Cerebellar nuclear complex (tissue), 1 donor: ENCODE measurements around the gene MTAP.

Source experiments
- DNase-seq, 2 experiments: peaks; one replicate each; lab custom pipeline; 2025; lab: John Stamatoyannopoulos, UW

The MTAP gene

GRCh38 chr9:21802418-21803000 is at the start of gene MTAP:
Gene MTAP, plus strand, starts transcription at chr9:21802636. Its CDS starts 113 bp downstream, at chr9:21802749.
- DNase-seq = no peak

DNA sequence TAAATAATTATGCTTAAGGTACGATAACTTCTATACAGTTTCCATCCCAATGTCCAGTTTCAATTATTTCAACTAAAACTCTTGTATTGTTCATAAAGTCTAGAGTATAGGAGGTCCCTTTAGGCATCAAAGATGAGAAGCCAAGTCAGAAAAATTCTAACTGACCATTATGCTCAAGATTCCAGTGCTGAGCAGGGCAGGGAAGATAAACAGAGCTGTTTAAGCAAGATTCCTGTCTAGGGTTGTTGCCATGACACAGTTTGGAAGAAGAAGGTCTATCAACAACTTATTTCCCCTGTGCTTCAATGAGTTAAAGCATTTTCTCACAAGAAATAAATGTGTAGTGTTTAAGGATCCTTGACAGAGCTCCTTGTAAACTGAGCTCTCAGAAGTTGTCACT is 48.9 kb upstream of the MTAP start:
- DNase-seq = no peak

DNA sequence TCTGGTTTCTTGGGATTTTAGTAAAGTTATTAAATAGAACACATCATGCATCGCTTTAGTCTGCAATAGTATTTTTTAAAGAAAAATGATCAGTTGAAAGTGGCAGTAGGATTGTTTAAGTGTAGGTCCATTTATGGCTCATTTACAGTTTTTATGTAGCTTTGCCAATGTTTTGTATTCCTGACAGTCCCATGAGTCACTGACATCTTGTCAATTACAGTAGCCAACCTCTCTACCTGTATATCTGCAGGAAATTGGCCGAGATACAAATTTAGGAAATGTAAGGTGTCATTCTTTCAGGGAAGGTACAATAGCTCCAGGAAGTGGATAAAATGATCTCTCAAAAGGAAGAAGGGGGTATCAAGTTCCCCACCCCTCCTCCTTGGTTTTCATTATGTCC is 47.7 kb upstream of the MTAP start:
- DNase-seq = no peak

DNA sequence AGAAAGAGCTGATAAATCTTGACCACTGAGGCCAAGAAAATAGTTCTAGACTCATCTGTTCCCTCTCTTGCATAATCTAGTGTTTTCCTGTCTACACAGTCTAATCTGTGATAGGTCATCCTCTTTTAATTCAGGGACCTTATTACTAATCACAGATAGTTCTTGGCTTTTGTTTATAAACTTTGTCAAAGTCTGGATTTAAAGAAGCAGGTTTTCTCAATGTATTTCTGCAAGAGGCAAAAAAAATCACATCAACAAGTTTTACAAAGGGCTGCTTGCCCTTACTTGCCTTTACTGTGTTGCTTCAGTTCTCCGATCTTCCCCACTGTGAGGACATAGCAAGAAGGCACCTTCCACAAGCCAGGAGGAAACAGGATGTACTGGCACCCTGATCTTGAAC is 43.9 kb upstream of the MTAP start:
- DNase-seq = no peak

GRCh38 chr9:21761309-21761901 is 41.0 kb upstream of the MTAP start:
- no peak for DNase-seq

DNA sequence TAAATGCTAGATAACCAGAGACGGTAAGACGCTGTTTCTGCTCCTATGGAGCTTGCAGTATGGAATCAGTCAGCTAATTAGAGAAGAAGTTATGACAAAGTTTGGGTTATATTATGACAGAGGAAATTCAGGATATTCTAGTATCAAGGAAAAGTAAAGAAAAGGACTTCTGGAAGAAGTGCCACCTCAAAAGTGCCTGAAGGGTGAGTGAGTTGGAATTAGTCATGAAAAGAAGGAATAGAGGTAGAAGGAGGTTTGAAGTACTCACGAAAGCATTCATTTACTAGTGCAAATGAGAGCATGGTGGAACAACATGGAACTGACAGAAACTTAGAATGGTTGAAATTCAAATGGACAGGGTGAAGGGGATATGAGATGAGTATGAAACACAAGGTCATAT is 40.4 kb upstream of the MTAP start:
- DNase-seq = no peak

- DNase-seq = no peak
Observed at GRCh38 chr9:21764846-21765245, 37.6 kb upstream of the MTAP start.

DNA sequence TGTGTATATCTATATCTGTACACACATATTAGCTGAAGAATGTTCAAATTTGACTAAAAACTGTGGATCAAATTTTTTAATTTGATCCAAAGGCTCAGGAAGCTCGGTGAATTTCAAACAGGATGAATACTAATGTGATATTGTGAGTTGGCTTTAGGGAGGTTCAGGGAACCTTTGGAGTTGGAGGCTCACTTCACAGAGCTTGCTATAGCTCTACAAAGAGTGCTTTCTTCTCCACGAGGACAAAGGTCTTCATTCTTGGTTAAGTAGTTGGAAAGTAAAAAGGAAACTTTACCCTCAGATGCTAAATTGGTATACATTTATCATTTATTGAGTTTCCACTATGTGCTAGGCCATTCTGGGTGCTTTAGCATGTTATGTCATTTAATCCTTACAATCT is 36.3 kb upstream of the MTAP start:
- no peak for DNase-seq

GRCh38 chr9:21770871-21771560 is 31.4 kb upstream of the MTAP start:
- no peak for DNase-seq

DNA sequence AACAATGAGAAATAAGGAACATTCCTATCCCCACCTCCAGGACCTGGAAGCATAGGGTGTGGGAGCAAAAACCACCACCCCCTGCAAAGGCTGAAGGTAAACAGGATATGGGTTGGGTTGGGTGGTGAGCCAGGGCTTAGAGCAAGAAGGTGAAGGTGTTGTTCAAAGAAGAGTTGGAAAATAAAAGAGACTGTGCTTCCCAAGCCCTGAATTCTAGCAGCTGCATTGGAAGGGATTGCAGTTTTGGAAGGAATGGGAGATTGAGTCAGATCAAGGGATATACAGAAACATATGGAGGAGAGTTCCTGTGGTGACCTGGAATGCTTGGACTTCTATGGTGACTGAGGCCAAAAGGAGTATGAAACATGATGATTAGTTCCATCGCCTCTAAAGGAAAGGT is 24.7 kb upstream of the MTAP start:
- DNase-seq = no peak

DNA sequence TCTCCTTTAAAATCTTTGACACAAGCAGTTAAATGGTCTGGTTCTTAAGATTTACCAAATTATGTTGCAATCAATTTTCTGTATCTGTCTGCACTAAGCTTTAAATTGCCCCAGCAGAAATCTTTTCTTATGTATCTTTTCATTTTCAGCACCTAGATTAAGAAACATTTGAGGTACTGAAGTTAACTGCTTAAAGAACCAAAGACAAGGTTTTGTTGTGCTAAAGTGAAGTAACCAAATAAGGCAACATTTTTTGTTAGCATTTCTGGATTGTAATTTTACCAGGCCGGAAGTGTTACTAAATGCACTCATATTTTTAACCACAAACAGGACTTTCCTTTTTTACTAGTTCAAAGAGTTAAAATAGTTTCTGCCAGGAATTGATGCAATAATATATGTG is 24.1 kb upstream of the MTAP start:
- DNase-seq = no peak

DNA sequence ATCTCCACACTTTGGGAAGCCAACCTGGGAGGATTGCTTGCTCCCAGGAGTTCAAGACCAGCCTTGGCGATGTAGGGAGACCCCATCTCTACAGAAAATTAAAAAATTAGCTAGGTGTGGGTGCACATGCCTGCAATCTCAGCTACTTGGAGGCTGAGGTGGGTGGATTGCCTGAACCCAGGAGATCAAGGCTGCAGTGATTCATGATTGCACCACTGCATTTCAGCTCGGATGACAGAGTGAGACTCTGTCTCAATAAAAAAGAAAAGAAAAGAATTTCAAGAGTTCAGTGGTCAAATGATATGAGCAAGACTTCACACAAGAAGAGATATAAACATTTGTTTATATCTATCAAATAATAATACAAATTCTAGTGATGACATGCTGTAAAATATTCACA is 23.0 kb upstream of the MTAP start:
- DNase-seq = no peak

DNA sequence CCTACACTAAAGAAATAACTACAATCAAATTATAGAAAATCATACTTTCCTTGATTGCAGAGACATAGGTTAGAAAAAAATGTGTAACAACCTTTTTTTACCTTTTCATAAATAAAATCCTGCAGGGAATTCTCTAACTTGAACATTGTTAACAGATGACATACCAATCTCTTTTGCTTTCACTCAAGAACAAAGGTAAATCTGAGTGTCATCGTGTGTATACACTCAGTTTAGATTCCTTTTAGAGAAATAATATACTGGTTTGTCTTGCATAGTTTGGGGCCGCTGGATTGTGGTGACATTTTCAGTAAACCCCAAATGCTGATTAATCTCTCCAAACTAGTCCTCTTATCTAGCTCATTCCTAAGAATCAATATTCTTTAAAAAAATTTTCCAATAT is 20.8 kb upstream of the MTAP start:
- DNase-seq = no peak

DNA sequence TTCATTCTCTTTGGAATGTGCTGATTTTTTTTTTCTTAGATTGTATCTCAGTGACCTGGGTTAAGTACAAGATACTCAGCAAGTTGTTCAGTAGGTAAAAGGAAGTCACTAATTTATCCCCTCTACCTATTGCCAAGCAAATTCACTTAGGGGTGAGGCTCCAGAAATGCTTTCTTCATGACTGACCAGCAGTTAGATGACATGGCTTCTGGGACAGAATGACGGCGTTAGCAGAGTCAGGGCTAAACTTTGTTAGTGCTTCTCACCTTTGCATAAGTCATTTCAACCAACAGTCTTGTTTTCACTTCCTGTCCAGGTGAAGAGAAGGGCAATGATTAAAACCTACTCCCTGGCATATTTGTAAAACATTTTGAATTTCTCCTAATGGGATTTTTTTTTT is 20.2 kb upstream of the MTAP start:
- no peak for DNase-seq

GRCh38 chr9:21788752-21789151 is 13.7 kb upstream of the MTAP start:
- DNase-seq = no peak

GRCh38 chr9:21789541-21790037 is 12.8 kb upstream of the MTAP start:
- DNase-seq = no peak

DNA sequence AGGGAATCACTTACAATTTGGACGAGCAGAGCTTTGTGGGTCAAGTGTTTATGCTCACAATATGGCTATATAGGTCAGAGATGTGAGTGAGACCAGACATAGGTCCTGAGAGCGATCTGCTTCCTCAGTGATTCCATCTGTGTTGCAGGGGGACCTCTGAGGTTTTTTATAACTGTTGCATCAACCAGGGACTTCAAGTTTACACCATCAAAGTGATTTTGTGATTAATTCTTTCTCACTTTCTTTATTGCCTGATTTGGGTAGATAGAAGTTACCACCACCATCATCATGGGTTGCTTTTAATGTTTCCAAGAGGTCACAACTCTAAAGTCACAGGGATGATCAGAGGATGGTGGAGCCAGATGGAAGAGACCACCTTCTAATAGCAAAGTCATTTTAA is 7.0 kb upstream of the MTAP start:
- DNase-seq = no peak

GRCh38 chr9:21796768-21797167 is 5.7 kb upstream of the MTAP start:
- no peak for DNase-seq

DNA sequence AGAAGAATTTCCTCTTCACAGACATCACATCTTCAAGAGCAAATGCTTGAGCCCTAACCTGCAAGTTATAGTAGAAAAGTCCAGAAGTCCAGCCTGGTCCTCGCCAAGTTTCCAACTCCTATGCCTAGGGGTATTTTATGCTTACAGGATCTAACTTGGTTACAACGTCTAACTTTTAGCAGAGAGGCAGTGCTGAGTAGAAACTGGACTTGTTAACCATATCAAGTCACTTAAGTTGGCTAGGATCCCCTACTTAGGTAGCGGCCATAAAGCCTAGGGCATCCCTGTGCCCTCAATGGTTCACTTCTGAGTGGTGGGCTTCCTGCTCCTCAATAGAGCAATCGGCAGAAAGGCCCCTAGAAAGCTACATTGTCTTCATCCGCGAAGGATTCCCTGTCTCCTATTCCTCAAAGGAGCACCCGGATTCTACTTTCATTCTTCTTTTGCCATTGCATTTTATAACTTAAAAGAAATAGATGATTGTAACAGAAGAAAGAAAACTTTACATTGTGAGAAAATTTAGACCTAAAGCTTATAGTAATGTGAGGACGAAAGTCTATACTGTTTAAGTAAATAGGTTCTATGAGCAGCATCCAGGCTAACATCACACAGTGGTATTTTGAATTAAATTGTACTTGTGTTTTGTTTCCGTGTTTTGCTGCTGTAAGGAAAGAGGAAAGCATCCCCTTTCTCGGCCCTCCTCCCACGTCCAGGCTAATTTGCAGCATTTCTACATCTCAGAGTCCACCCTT is 1.3 kb upstream of the MTAP start:
- no peak for DNase-seq

GRCh38 chr9:21801683-21802417 is 586 bp upstream of the MTAP start:
- DNase-seq = no peak

DNA sequence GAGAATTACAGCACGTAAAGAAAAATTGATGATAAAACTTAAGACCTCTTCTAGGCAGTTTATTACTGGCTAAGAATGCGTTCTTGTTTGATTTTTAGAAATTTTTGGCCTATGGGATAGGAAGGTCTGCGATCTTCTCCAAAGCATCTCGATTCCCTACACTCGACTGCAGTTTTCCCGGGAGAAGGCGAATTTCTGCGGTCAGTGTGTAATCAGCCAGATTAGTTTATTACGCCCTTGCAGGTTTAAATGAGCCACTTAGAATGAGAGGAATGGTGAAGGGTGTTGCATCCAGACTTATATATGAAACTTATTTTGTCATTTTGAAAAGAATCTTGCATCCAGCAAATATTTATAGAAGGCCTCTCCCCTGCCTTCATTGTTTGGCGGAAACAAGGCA is 1.2 kb downstream of the MTAP start:
- DNase-seq = no peak

DNA sequence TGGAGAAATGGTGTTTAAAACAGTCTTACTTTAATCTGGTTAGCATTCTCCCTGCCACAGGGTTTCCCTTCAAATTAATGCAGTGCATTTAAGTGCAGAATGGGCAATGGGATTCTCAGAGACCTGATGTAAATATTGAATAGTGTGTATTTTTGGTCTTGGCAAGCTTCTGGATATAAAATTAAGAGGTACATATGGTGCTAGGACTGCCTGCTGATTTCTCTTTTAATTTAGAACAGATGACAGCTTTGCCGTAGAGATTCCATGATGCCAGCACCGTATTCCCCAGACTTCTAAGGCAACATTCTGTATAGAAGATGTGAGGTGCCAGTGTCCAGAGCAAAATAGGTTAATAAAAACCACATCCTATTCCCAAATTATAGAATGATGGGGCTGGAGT is 1.9 kb downstream of the MTAP start:
- no peak for DNase-seq
